GM20000 (cell line): ENCODE data around the gene DNAH3.

Experiments used
- DNase-seq: peaks from one replicate; pipeline ENCODE4 v3.0.0; 2012; ENCODE audit warnings: low spot score
- TF ChIP-seq, protein P1 (sequence below): IDR thresholded peaks from 2 replicates; pipeline ENCODE4 v1.5.1; 2012; ENCODE audit warnings: mild to moderate bottlenecking, control low read depth; ENCODE audit errors: extremely low read depth, missing control alignments

The DNAH3 gene

DNA sequence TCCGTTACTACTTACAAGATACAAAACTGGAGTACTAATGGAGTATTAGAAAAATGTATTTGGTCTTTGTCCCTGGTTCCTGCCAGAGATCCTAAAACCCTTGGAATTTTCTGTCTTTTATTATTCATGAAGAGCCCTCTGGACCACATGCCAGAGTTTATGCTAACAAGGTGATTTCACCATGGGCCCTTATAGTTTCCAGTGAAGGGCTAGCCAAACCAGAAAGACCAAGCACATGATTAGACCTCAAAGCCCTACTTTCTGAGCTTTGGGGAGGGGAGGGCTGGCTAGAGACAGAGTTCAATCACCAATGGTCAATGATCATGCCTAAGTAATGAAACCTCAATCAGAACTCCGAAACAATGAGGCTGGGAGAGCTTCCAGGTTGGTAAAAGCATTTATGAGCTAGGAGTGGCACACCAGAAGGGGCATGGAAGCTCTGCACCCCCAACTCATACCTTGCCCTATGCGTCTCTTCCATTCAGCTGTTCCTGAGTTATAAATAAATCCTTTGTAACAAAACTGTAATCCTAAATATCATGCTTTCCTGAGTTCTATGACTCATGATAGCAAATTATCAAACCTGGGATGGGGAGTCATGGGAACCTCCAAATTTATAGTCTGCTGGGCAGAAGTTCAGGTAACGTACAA is 260.9 kb downstream of the DNAH3 start:
- TF ChIP-seq, protein P1, sequence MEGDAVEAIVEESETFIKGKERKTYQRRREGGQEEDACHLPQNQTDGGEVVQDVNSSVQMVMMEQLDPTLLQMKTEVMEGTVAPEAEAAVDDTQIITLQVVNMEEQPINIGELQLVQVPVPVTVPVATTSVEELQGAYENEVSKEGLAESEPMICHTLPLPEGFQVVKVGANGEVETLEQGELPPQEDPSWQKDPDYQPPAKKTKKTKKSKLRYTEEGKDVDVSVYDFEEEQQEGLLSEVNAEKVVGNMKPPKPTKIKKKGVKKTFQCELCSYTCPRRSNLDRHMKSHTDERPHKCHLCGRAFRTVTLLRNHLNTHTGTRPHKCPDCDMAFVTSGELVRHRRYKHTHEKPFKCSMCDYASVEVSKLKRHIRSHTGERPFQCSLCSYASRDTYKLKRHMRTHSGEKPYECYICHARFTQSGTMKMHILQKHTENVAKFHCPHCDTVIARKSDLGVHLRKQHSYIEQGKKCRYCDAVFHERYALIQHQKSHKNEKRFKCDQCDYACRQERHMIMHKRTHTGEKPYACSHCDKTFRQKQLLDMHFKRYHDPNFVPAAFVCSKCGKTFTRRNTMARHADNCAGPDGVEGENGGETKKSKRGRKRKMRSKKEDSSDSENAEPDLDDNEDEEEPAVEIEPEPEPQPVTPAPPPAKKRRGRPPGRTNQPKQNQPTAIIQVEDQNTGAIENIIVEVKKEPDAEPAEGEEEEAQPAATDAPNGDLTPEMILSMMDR: no peak

DNA sequence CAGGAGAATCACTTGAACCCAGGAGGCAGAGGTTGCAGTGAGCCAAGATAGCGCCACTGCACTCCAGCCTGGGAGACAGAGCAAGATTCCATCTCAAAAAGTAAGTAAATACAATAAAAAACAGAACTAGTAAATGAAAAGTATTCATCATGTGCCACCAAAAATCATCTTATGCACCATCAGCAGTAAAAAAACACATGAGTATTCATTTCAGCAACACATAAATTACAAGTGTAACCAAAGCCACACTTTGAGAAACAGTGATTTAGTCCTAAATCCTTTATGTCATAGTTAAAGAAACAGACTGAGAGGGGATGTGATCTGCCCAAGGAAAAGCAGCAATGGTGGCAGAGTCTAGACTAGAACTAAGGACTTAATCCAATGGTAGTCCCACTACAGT is 263.4 kb downstream of the DNAH3 start:
- no peak for DNase-seq
- TF ChIP-seq, protein P1: no peak

More for the DNA sequence above, 260.9 kb downstream of the DNAH3 start:
- DNase-seq: no peak

DNA sequence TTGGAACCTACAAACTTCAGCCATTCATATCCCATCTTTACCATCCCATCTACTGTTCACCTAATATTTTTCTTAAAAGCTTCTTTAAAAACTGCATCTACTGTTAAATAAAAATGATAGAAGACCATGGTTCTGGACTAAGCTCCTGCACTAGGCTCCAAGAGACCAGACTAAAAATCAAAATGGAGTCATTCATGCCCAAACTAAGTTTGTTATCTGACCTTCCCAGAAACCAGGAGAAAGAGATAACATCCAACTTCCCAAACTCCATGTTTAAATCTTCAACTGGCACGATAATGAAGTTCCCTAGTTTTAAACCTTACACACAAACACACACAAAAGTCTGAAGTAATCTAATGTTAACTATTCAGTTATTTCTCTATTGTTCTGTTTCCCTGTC is 264.3 kb downstream of the DNAH3 start:
- no peak for DNase-seq
- TF ChIP-seq, protein P1: no peak

DNA sequence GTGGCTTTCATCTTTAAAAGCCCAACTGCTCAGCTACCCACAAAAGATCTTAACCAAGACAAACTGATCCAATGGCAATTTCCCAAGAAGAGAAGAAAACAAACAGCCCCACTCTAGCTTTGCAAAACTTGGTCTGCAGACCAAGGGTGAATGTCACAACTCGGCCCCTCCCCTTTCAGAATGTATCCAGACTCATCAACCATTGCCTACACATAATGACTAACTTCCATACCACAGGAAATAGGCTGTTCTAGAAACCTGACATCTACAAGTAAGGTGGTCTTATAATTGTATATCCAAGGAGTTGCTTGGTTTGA is 266.4 kb downstream of the DNAH3 start:
- no peak for DNase-seq
- TF ChIP-seq, protein P1: no peak

DNA sequence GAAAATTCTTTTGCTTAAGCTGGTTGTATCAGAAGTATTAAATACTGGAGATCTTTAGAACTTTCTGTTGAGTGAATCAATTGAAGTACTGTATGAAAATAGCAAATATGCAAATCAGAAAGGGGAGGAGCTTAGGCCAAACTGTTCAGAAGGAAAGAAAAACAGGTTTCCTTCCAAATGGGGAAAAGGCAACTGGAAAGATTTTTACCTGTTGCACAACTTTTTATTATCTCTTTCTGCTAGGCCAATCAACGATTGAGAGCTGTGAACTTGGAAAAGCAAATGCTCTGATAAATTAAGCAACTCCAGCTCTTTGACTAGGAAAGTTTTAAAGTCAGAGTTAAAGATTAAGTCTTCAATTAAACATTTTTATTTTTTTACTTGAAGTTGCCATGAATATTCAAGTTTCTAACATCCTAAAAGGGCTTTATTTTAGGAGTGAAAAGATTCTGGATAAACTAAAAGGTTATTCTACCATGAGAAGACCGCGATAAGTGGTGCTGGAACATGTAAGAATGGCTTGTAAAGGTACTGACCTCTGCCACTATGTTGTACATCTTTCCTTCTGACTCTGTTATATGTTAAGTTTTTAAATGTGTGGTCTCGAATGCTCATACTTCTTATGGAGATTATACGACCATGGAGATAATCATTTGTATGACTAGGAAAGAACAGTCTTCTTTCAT is 266.9 kb downstream of the DNAH3 start:
- TF ChIP-seq, protein P1: no peak
- no peak for DNase-seq
